ENCODE measurements around the gene CSH1.
"Not testable (repeated sequence)": the region's sequence is repeated elsewhere in the genome, so short reads cannot be mapped to it uniquely, and the experiment has no call there.

CSH1 gene

DNA sequence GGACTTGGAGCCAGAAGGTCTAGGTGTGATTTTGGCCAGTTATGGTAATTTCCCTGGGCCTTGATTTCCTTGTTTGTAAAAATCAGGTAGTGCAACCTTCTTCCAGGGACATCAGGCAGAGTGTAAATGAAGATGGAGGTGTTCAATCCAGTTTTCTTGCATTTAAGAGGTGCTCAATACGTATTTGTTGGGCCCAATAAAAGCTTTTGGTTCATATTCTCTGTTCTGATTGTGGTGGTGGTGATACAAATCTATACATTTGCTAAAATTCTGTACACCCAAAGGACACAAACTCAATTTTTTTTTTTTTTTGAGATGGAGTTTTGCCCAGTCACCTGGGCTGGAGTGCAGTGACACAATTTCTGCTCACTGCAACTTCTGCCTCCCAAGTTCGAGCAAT is 29.8 kb upstream of the CSH1 start:
- no peaks in the 10 kb centered on the region for H3K4me1 ChIP-seq (ENCODE audit: control insufficient read depth, insufficient read depth, low read length)
- H3K9me3 ChIP-seq (replicated peaks; ENCODE audit: low read length): no peaks in the 10 kb centered on the region
- H3K36me3 ChIP-seq (ENCODE audit: insufficient read depth, low read length): no peaks in the 10 kb centered on the region
- peaks cover 23% of the 10 kb centered on the region for H3K27me3 ChIP-seq (ENCODE audit: control insufficient read depth, insufficient read depth, low read length)
- no peak overlapping the region for H3K4me2 ChIP-seq (ENCODE audit: low read length)
- H3K4me3 ChIP-seq (ENCODE audit: low read length): no peak overlapping the region
- H3K9ac ChIP-seq (ENCODE audit: low read depth, low read length): no peak overlapping the region

DNA sequence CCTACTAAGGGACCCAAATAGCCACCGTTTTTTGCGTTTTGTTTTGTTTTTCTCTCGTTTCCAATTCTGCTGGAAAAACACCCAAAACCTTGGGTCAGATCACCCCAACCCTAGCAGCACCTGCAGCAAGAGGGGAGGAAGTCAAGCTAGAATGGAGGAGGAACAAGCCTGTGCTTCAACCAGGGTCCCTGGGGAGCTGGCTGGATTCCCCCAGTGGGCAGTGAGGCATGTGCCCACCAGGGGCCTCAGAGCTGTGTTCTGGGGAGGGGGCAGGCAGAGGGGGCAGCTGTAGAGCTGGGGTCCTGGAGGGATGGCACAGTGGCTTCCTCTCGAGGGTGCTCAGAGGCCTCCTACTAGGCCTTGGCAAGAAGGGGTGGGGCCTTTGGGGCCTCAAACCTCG is 29.2 kb upstream of the CSH1 start:
- Histone ChIP-seq H3K36me3 (ENCODE audit: insufficient read depth, low read length) (no peaks in the 10 kb centered on the region), H3K4me2 (ENCODE audit: low read length) (no peak overlapping the region), H3K4me1 (ENCODE audit: control insufficient read depth, insufficient read depth, low read length) (no peaks in the 10 kb centered on the region), H3K27me3 (ENCODE audit: control insufficient read depth, insufficient read depth, low read length) (peaks cover 25% of the 10 kb centered on the region), H3K9ac (ENCODE audit: low read depth, low read length) (no peak overlapping the region), H3K4me3 (ENCODE audit: low read length) (no peak overlapping the region), H3K9me3 (replicated peaks; ENCODE audit: low read length) (no peaks in the 10 kb centered on the region)

DNA sequence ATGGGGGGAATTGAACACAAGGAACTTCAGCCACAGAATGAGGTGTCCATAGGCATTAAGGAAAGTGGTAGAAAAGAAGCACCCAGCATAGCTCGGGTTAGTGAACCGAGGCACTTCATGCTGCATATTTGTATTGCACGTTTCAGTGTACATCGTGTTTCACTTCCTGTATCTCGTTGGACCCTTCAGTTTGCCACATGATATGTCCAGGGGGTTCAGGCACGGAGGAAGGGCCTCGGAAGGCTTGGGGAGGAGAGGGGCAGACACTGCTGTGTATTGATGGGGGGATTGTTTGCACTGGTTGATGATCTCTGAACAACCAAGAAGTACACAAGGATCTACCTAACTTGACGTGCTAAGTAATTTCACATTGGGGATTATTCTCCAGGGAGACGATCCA is 26.0 kb upstream of the CSH1 start:
- H3K27me3 ChIP-seq (ENCODE audit: control insufficient read depth, insufficient read depth, low read length): peaks cover 13% of the 10 kb centered on the region
- H3K4me3 ChIP-seq (ENCODE audit: low read length); H3K36me3 ChIP-seq (ENCODE audit: insufficient read depth, low read length); H3K9ac ChIP-seq (ENCODE audit: low read depth, low read length); H3K4me1 ChIP-seq (ENCODE audit: control insufficient read depth, insufficient read depth, low read length); H3K4me2 ChIP-seq (ENCODE audit: low read length); H3K9me3 ChIP-seq (replicated peaks; ENCODE audit: low read length): not testable (repeated sequence)

DNA sequence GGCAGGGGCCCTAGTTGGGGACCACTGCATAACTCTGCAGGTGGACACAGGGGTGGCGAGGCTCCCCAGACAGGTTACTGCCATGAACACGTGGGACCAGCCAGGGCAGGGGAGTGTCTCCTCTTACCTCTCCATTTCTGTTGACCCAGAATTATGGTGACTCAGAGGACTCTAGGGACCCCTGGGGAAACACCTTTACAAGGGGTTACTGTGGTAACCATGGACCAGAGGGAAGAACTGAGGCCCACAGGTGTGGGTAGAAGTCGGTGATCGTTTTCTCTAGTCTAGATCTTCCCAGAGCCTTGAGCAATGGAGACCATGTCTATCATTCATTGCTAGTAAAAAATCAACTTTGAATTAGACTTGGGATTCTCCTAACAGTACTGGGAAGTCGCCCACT is 24.4 kb upstream of the CSH1 start:
- not testable (repeated sequence) for H3K4me2 ChIP-seq (ENCODE audit: low read length); H3K4me3 ChIP-seq (ENCODE audit: low read length); H3K4me1 ChIP-seq (ENCODE audit: control insufficient read depth, insufficient read depth, low read length); H3K9ac ChIP-seq (ENCODE audit: low read depth, low read length); H3K9me3 ChIP-seq (replicated peaks; ENCODE audit: low read length); H3K36me3 ChIP-seq (ENCODE audit: insufficient read depth, low read length)
- peaks cover 22% of the 10 kb centered on the region for H3K27me3 ChIP-seq (ENCODE audit: control insufficient read depth, insufficient read depth, low read length)

DNA sequence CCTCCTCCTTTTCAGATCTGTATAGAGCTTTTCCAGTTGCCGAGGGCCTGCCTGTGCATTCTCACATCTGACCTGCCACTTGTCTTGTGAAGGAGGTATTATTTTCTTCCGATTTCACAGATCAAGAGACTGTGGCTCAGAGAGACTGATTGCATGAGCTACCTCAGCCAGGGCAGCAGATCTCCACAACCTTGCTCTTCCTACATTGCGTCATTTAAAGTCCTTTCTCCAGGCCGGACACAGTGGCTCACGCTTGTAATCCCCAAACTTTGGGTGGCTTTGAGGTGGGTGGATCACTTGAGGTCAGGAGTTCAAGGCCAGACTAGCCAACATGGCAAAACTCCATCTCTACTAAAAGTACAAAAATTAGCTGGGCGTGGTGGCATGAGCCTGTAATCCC is 23.7 kb upstream of the CSH1 start:
- peaks cover 27% of the 10 kb centered on the region for H3K27me3 ChIP-seq (ENCODE audit: control insufficient read depth, insufficient read depth, low read length)
- not testable (repeated sequence) for H3K4me3 ChIP-seq (ENCODE audit: low read length); H3K4me1 ChIP-seq (ENCODE audit: control insufficient read depth, insufficient read depth, low read length); H3K9me3 ChIP-seq (replicated peaks; ENCODE audit: low read length); H3K36me3 ChIP-seq (ENCODE audit: insufficient read depth, low read length); H3K4me2 ChIP-seq (ENCODE audit: low read length); H3K9ac ChIP-seq (ENCODE audit: low read depth, low read length)

DNA sequence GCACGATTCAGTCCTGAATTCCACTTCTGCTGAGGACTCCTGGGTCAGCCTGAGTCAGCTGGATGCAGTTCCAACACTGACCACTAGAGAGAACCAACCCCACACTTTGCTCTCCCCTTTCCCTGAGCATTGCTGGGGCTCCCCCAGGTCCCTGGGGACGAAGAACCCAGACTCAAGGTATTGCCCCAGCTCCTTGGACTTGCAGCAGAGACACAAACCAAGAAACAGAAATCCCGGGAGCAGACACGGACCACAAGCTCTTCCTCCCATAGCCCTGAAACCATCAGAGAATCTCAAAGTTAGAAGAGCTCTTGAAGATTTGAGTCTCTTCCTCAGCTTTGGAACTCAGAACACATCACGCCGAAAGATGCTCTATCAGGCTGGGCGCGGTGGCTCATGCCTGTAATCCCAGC is 22.9 kb upstream of the CSH1 start:
- Histone ChIP-seq H3K4me1 (ENCODE audit: control insufficient read depth, insufficient read depth, low read length) (no peaks in the 10 kb centered on the region), H3K27me3 (ENCODE audit: control insufficient read depth, insufficient read depth, low read length) (peaks cover 29% of the 10 kb centered on the region), H3K9ac (ENCODE audit: low read depth, low read length) (no peak overlapping the region), H3K4me3 (ENCODE audit: low read length) (no peak overlapping the region), H3K9me3 (replicated peaks; ENCODE audit: low read length) (no peaks in the 10 kb centered on the region), H3K36me3 (ENCODE audit: insufficient read depth, low read length) (no peaks in the 10 kb centered on the region), H3K4me2 (ENCODE audit: low read length) (no peak overlapping the region)

DNA sequence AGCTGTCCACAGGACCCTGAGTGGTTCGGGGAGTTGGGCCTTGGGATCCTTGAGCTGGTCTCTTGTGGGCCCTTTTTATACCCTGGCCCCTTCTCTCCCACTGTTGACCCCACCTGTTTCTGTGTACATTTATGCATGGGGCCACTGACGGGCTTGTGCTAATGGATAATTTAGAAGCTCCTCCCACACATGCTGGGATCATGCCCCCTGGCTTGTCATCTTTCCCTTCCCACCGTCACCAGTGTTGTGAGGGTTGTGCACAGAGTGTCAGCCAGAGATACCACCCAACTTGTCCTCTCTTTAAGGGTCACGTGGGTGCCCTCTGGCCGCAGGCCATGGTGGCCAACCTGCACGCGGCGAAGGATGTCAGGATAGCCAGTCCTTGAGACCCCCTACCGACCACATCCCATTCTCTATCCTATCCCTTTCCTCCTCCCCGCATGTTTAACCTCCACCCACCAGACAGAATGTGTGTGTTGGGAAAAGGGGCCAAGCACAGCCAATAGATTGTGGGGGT is 22.5 kb upstream of the CSH1 start, which contains the start of gene GH1:
TSS of gene GH1 (minus strand) at position 51 of the 517 bp plus-strand sequence. CDS start 63 bp downstream, outside the sequence.
- H3K4me3 ChIP-seq (ENCODE audit: low read length); H3K36me3 ChIP-seq (ENCODE audit: insufficient read depth, low read length); H3K4me1 ChIP-seq (ENCODE audit: control insufficient read depth, insufficient read depth, low read length); H3K9ac ChIP-seq (ENCODE audit: low read depth, low read length); H3K4me2 ChIP-seq (ENCODE audit: low read length); H3K9me3 ChIP-seq (replicated peaks; ENCODE audit: low read length): not testable (repeated sequence)
- peaks cover 31% of the 10 kb centered on the region for H3K27me3 ChIP-seq (ENCODE audit: control insufficient read depth, insufficient read depth, low read length)

DNA sequence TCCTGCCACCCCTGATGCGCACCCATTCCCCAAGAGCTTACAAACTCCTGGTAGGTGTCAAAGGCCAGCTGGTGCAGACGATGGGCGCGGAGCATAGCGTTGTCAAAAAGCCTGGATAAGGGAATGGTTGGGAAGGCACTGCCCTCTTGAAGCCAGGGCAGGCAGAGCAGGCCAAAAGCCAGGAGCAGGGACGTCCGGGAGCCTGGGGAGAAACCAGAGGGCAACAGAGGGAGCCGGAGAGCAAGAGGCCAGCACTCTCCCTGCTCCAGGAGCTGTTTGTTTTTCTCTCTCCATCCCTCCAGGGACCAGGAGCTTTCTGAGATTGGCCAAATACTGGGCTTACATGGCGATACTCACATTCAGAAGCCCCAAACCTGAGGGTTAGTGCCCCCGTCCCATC is 21.9 kb upstream of the CSH1 start:
- Histone ChIP-seq H3K4me2 (ENCODE audit: low read length) (no peak overlapping the region), H3K4me3 (ENCODE audit: low read length) (no peak overlapping the region), H3K9ac (ENCODE audit: low read depth, low read length) (no peak overlapping the region), H3K36me3 (ENCODE audit: insufficient read depth, low read length) (no peaks in the 10 kb centered on the region), H3K9me3 (replicated peaks; ENCODE audit: low read length) (no peaks in the 10 kb centered on the region), H3K4me1 (ENCODE audit: control insufficient read depth, insufficient read depth, low read length) (no peaks in the 10 kb centered on the region), H3K27me3 (ENCODE audit: control insufficient read depth, insufficient read depth, low read length) (peaks cover 37% of the 10 kb centered on the region)

DNA sequence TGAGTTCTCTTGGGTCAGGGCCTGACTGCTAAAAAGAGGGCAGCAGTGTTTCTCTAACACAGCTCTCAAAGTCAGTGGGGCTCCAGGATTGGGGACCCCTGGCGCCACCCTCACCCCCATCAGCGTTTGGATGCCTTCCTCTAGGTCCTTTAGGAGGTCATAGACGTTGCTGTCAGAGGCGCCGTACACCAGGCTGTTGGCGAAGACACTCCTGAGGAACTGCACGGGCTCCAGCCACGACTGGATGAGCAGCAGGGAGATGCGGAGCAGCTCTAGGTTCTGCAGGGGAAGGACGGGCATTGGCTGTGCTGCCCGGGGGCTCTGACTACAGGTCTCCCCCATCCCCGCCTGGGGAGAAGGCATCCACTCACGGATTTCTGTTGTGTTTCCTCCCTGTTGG is 21.3 kb upstream of the CSH1 start:
- no peak overlapping the region for H3K9ac ChIP-seq (ENCODE audit: low read depth, low read length)
- H3K27me3 ChIP-seq (ENCODE audit: control insufficient read depth, insufficient read depth, low read length): peaks cover 41% of the 10 kb centered on the region
- H3K9me3 ChIP-seq (replicated peaks; ENCODE audit: low read length): no peaks in the 10 kb centered on the region
- H3K4me1 ChIP-seq (ENCODE audit: control insufficient read depth, insufficient read depth, low read length): no peaks in the 10 kb centered on the region
- H3K4me2 ChIP-seq (ENCODE audit: low read length): no peak overlapping the region
- no peak overlapping the region for H3K4me3 ChIP-seq (ENCODE audit: low read length)
- H3K36me3 ChIP-seq (ENCODE audit: insufficient read depth, low read length): no peaks in the 10 kb centered on the region

DNA sequence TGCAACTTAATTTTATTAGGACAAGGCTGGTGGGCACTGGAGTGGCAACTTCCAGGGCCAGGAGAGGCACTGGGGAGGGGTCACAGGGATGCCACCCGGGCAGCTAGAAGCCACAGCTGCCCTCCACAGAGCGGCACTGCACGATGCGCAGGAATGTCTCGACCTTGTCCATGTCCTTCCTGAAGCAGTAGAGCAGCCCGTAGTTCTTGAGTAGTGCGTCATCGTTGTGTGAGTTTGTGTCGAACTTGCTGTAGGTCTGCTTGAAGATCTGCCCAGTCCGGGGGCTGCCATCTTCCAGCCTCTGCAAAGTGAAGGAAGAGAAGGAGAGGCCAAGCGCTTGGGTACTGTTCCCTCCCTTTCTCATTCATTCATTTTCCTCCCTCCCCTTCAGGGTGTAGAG is 20.8 kb upstream of the CSH1 start:
- not testable (repeated sequence) for H3K9ac ChIP-seq (ENCODE audit: low read depth, low read length); H3K4me1 ChIP-seq (ENCODE audit: control insufficient read depth, insufficient read depth, low read length); H3K4me3 ChIP-seq (ENCODE audit: low read length); H3K4me2 ChIP-seq (ENCODE audit: low read length); H3K36me3 ChIP-seq (ENCODE audit: insufficient read depth, low read length); H3K9me3 ChIP-seq (replicated peaks; ENCODE audit: low read length)
- H3K27me3 ChIP-seq (ENCODE audit: control insufficient read depth, insufficient read depth, low read length): peaks cover 45% of the 10 kb centered on the region

DNA sequence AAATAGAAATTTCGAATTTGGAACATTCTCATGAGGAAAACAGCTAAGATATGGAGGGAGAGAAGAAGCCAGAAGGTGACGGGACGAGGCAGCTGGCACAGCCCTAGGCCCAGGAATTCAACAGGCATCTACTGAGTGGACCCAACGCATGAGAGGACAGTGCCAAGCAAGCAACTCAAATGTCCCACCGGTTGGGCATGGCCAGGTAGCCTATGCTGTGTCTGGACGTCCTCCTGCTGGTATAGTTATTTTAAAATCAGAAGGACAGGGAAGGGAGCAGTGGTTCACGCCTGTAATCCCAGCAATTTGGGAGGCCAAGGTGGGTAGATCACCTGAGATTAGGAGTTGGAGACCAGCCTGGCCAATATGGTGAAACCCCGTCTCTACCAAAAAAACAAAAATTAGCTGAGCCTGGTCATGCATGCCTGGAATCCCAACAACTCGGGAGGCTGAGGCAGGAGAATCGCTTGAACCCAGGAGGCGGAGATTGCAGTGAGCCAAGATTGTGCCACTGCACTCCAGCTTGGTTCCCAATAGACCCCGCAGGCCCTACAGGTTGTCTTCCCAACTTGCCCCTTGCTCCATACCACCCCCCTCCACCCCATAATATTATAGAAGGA is 20.3 kb upstream of the CSH1 start:
- Histone ChIP-seq H3K9me3 (replicated peaks; ENCODE audit: low read length) (no peaks in the 10 kb centered on the region), H3K4me3 (ENCODE audit: low read length) (no peak overlapping the region), H3K4me1 (ENCODE audit: control insufficient read depth, insufficient read depth, low read length) (no peaks in the 10 kb centered on the region), H3K27me3 (ENCODE audit: control insufficient read depth, insufficient read depth, low read length) (peaks cover 48% of the 10 kb centered on the region), H3K36me3 (ENCODE audit: insufficient read depth, low read length) (no peaks in the 10 kb centered on the region), H3K9ac (ENCODE audit: low read depth, low read length) (no peak overlapping the region), H3K4me2 (ENCODE audit: low read length) (no peak overlapping the region)

DNA sequence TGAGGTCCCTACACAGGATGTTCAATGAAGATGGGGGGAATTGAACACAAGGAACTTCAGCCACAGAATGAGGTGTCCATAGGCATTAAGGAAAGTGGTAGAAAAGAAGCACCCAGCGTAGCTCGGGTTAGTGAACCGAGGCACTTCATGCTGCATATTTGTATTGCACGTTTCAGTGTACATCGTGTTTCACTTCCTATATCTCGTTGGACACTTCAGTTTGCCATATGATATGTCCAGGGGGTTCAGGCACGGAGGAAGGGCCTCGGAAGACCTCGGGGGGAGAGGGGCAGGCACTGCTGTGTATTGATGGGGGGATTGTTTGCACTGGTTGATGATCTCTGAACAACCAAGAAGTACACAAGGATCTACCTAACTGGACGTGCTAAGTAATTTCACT is 19.4 kb upstream of the CSH1 start:
- H3K9ac ChIP-seq (ENCODE audit: low read depth, low read length); H3K36me3 ChIP-seq (ENCODE audit: insufficient read depth, low read length); H3K9me3 ChIP-seq (replicated peaks; ENCODE audit: low read length); H3K4me2 ChIP-seq (ENCODE audit: low read length); H3K4me3 ChIP-seq (ENCODE audit: low read length); H3K4me1 ChIP-seq (ENCODE audit: control insufficient read depth, insufficient read depth, low read length): not testable (repeated sequence)
- peaks cover 48% of the 10 kb centered on the region for H3K27me3 ChIP-seq (ENCODE audit: control insufficient read depth, insufficient read depth, low read length)

All from skeletal muscle satellite cell (primary cell).